Transverse colon (tissue), 4 donors: ENCODE results near the gene PABPC3.

ENCODE experiments used
- CTCF ChIP-seq, 5 experiments: fragments of 200-600 bp in 3 of 5; fragments of 450-650 bp in 2 of 5; sonication (generic) in 3 of 5; IDR thresholded peaks; 1 replicate in 2 of 5; 2 replicates in 3 of 5; pipeline ENCODE4 v1.5.1; 2016 to 2017; ENCODE audit warnings: antibody characterized with exemption in 5 of 5, inconsistent platforms in 3 of 5, mild to moderate bottlenecking in 2 of 5, moderate library complexity in 1 of 5
- EP300 ChIP-seq: sonication (generic); formaldehyde crosslinking; IDR thresholded peaks from one replicate; pipeline ENCODE4 v1.6.1; 2017; ENCODE audit warnings: antibody characterized with exemption, low read depth
- POLR2A ChIP-seq: fragments of 450-650 bp; IDR thresholded peaks from one replicate; pipeline ENCODE4 v1.6.1; 2016; ENCODE audit warnings: antibody characterized with exemption, mild to moderate bottlenecking, moderate library complexity
- POLR2AphosphoS5 ChIP-seq, 3 donors: sonication (generic); formaldehyde crosslinking; IDR thresholded peaks; one replicate each; pipeline ENCODE4 v1.6.1; 2016; ENCODE audit warnings: antibody characterized with exemption in 3 of 3

GRCh38 chr13:25131881-25132420, 36.0 kb downstream of the PABPC3 start:
- TF ChIP-seq CTCF (IDR thresholded peaks at IDR 0.05) = no peak
- no peak for TF ChIP-seq POLR2A
- no peak for TF ChIP-seq POLR2AphosphoS5 (IDR thresholded peaks at IDR 0.05)
- TF ChIP-seq EP300 = no peak
